Upper lobe of left lung (tissue), 6 donors: Measurements from ENCODE around the gene XXYLT1. TPM values are rescaled to one million over a fixed set of nuclear protein-coding genes. Genes with fewer than 3 reads are reported as not detected.

Experiments used
- ATAC-seq, 2 donors: fragments of 200-7000 bp; cut with Tn5 transposase; one replicate each; pipeline ENCODE4 v1.9.1; 2022; ENCODE audit warnings: mild to moderate bottlenecking in 2 of 2, moderate library complexity in 2 of 2; ENCODE audit not compliant: low FRiP score in 2 of 2
- DNase-seq, 2 donors: peaks; one replicate each; pipeline ENCODE4 v3.0.0-alpha.2; 2019 to 2020
- H3K27ac ChIP-seq, 4 donors: fragments of 200-600 bp; sonication (generic); one replicate each; pipeline ENCODE4 v1.5.1; 2016 to 2019
- H3K27me3 ChIP-seq, 4 donors: fragments of 200-600 bp; sonication (generic); one replicate each; pipeline ENCODE4 v1.5.1; 2017 to 2019
- H3K36me3 ChIP-seq, 4 donors: fragments of 200-600 bp; sonication (generic); one replicate each; pipeline ENCODE4 v1.5.1; 2016 to 2019
- H3K4me1 ChIP-seq, 4 donors: fragments of 200-600 bp; sonication (generic); one replicate each; pipeline ENCODE4 v1.5.1; 2018 to 2019
- H3K4me3 ChIP-seq, 4 donors: fragments of 200-600 bp; sonication (generic); one replicate each; pipeline ENCODE4 v1.5.1; 2017 to 2019; ENCODE audit warnings: mild to moderate bottlenecking in 2 of 4, moderate library complexity in 1 of 4
- H3K9me3 ChIP-seq, 4 donors: fragments of 200-600 bp; sonication (generic); one replicate each; pipeline ENCODE4 v1.5.1; 2018 to 2019
- CTCF ChIP-seq, 6 experiments: fragments of 450-650 bp in 4 of 6; fragments of 200-600 bp in 2 of 6; sonication (generic) in 2 of 6; IDR thresholded peaks; one replicate each; pipeline ENCODE4 v1.5.1; 2016 to 2019; ENCODE audit warnings: antibody characterized with exemption in 6 of 6
- EP300 ChIP-seq, 4 donors: sonication (generic); formaldehyde crosslinking; IDR thresholded peaks; one replicate each; pipeline ENCODE4 v1.5.1; 2017; ENCODE audit warnings: antibody characterized with exemption in 4 of 4, control low read depth in 2 of 4
- POLR2A ChIP-seq, 4 donors: fragments of 450-650 bp; IDR thresholded peaks; one replicate each; pipeline ENCODE4 v1.5.1; 2016 to 2017; ENCODE audit warnings: antibody characterized with exemption in 4 of 4, mild to moderate bottlenecking in 2 of 4
- POLR2AphosphoS5 ChIP-seq, 2 donors: sonication (generic); formaldehyde crosslinking; IDR thresholded peaks; one replicate each; pipeline ENCODE4 v1.5.1; 2017; ENCODE audit warnings: antibody characterized with exemption in 2 of 2
- WGBS, 2 donors: methylation state at CpG; one replicate each; pipeline ENCODE4 v1.1.5; 2017 to 2018; 5-methylcytosine and 5-hydroxymethylcytosine counted together
- total RNA-seq, 6 donors: library from RNA; depleted of rRNA in 4 of 6; stranded (reverse); fragments of >200 nt in 4 of 6; gene quantifications; one replicate each; pipeline versions ENCODE4 v1.1.0 to v1.2.1, GENCODE V29; 2016 to 2021
- donor health status: DM: no; HTN: no; CAD: no; lungs with moderate emphysema.
- donor health status: DM: no; HTN: yes; CAD: no; lungs with severe emphysema.

Gene XXYLT1
- 1 to 10 TPM; 6.3 to 9.6 (median 8.6) TPM for total RNA-seq

- Histone ChIP-seq H3K9me3 (no peaks in the 10 kb centered on the region), H3K27me3 (no peaks in the 10 kb centered on the region), H3K4me1 (peaks cover 20 to 27% (median 21%) of the 10 kb centered on the region in 4 donors), H3K27ac (peak within 1 kb of the TSS; percentile 74 to 87 (median 84)), H3K4me3 (peak within 1 kb of the TSS; percentile 51 to 96 (median 81)), H3K36me3 (peaks cover 0 to under 1% (median 0%) of the 10 kb centered on the region in 4 donors)
- TF ChIP-seq EP300 (IDR thresholded peaks at IDR 0.05), result no peak
- TF ChIP-seq POLR2AphosphoS5 (IDR thresholded peaks at IDR 0.05), result peak in 1 of 2 donors; percentile 4
- peak; percentile 53 to 84 (median 82) for TF ChIP-seq CTCF (IDR thresholded peaks at IDR 0.05)
- peak in 1 of 4 donors; percentile 60 for TF ChIP-seq POLR2A (IDR thresholded peaks at IDR 0.05)
- DNase-seq (peak; percentile 82 to 99), ATAC-seq (peak; percentile 96 to 99)
- 0% methylated on average over 1 to 25 of the region's 75 CpGs for WGBS, 2 donors
Observed at GRCh38 chr3:195270817-195271409, at the start of gene XXYLT1. Gene XXYLT1 (minus strand): TSS chr3:195271159. CDS start chr3:195271058, 101 bp downstream.

- Histone ChIP-seq H3K4me1 (no peaks in the 10 kb centered on the region), H3K4me3 (no peak overlapping the region), H3K36me3 (peaks cover 0 to 35% (median 16%) of the 10 kb centered on the region in 4 donors), H3K27ac (no peak overlapping the region), H3K27me3 (no peaks in the 10 kb centered on the region), H3K9me3 (no peaks in the 10 kb centered on the region)
- TF ChIP-seq CTCF (IDR thresholded peaks at IDR 0.05) (no peak), EP300 (IDR thresholded peaks at IDR 0.05) (no peak), POLR2A (IDR thresholded peaks at IDR 0.05) (no peak), POLR2AphosphoS5 (IDR thresholded peaks at IDR 0.05) (no peak)
- 89 to 97% methylated on average over 4 of the region's 5 CpGs for WGBS, 2 donors
- DNase-seq (no peak), ATAC-seq (no peak)
Observed at GRCh38 chr3:195319060-195319459, 48.1 kb upstream of the XXYLT1 start.

- ATAC-seq, result no peak
- no peak for TF ChIP-seq POLR2AphosphoS5 (IDR thresholded peaks at IDR 0.05)
- TF ChIP-seq EP300 (IDR thresholded peaks at IDR 0.05), result no peak
- no peak for TF ChIP-seq CTCF (IDR thresholded peaks at IDR 0.05)
- TF ChIP-seq POLR2A (IDR thresholded peaks at IDR 0.05), result no peak
- H3K27ac ChIP-seq, result no peak overlapping the region
- H3K4me3 ChIP-seq, result no peak overlapping the region
- no peaks in the 10 kb centered on the region for H3K4me1 ChIP-seq
- no peaks in the 10 kb centered on the region for H3K27me3 ChIP-seq
- H3K9me3 ChIP-seq, result no peaks in the 10 kb centered on the region
- WGBS, 2 donors, result 51 to 58% methylated on average over 6 of the region's 6 CpGs
- no peak for DNase-seq
- H3K36me3 ChIP-seq, result peaks cover 0 to 1% (median under 1%) of the 10 kb centered on the region in 4 donors
Observed at GRCh38 chr3:195312714-195313113, 41.8 kb upstream of the XXYLT1 start.

- DNase-seq, result no peak
- ATAC-seq, result no peak
- no peak overlapping the region for H3K4me3 ChIP-seq
- peaks cover 0 to 18% (median 7%) of the 10 kb centered on the region in 4 donors for H3K36me3 ChIP-seq
- no peak for TF ChIP-seq POLR2A (IDR thresholded peaks at IDR 0.05)
- no peak for TF ChIP-seq POLR2AphosphoS5 (IDR thresholded peaks at IDR 0.05)
- TF ChIP-seq EP300 (IDR thresholded peaks at IDR 0.05), result no peak
- no peak for TF ChIP-seq CTCF (IDR thresholded peaks at IDR 0.05)
- H3K27me3 ChIP-seq, result no peaks in the 10 kb centered on the region
- no peaks in the 10 kb centered on the region for H3K9me3 ChIP-seq
- no peaks in the 10 kb centered on the region for H3K4me1 ChIP-seq
- H3K27ac ChIP-seq, result no peak overlapping the region
Observed at GRCh38 chr3:195307711-195308110, 36.8 kb upstream of the XXYLT1 start.

GRCh38 chr3:195306369-195306768, 35.4 kb upstream of the XXYLT1 start:
- Histone ChIP-seq H3K36me3 (peaks cover 0 to 30% (median 9%) of the 10 kb centered on the region in 4 donors), H3K4me1 (no peaks in the 10 kb centered on the region), H3K4me3 (no peak overlapping the region), H3K9me3 (no peaks in the 10 kb centered on the region), H3K27me3 (no peaks in the 10 kb centered on the region), H3K27ac (no peak overlapping the region)
- TF ChIP-seq EP300 (IDR thresholded peaks at IDR 0.05), result no peak
- ATAC-seq (no peak), DNase-seq (no peak)
- WGBS, 2 donors, result 93 to 96% methylated on average over 4 of the region's 4 CpGs
